WTC11 (cell line): ENCODE data around the gene ACBD3. TPM values are rescaled to one million over a fixed set of nuclear protein-coding genes. Genes with fewer than 3 reads are reported as not detected.

ENCODE experiments used
- ATAC-seq: fragments of 200-7000 bp; cut with Tn5 transposase; 2 replicates; pipeline ENCODE4 v1.10.0; 2021; ENCODE audit warnings: mild to moderate bottlenecking, moderate library complexity
- CTCF ChIA-PET: fragments of 300-600 bp; sonication (Branson Sonifier 250); formaldehyde crosslinking; loops from one replicate; lab custom pipeline; 2021; ENCODE audit warnings: antibody characterized with exemption; lab: Charles Lee
- POLR2A ChIA-PET: fragments of 350-600 bp; sonication (Branson Sonifier 250); formaldehyde crosslinking; loops from one replicate; lab custom pipeline; 2021; ENCODE audit warnings: antibody characterized with exemption; lab: Charles Lee
- DNase-seq: peaks from one replicate; pipeline ENCODE4 v3.0.0; 2021; ENCODE audit warnings: low spot score
- H3K27ac Mint-ChIP-seq: 2 replicates; pipeline ENCODE4 v1.8.0; 2021; ENCODE audit warnings: mixed read lengths
- H3K27me3 Mint-ChIP-seq: 2 replicates; pipeline ENCODE4 v1.8.0; 2021; ENCODE audit warnings: low read depth, mild to moderate bottlenecking, moderate library complexity, mixed read lengths
- H3K36me3 Mint-ChIP-seq: 2 replicates; pipeline ENCODE4 v1.8.0; 2021; ENCODE audit warnings: mixed read lengths
- H3K4me1 Mint-ChIP-seq: 2 replicates; pipeline ENCODE4 v1.8.0; 2022; ENCODE audit warnings: mixed read lengths
- H3K4me3 Mint-ChIP-seq: 2 replicates; pipeline ENCODE4 v1.8.0; 2021; ENCODE audit warnings: mild to moderate bottlenecking, moderate library complexity, mixed read lengths
- H3K9me3 Mint-ChIP-seq: 2 replicates; pipeline ENCODE4 v1.8.0; 2021; ENCODE audit warnings: mixed read lengths
- ATF1 ChIP-seq: sonication (generic); formaldehyde crosslinking; IDR thresholded peaks from 2 replicates; pipeline ENCODE4 v1.8.1; 2023; ENCODE audit warnings: mild to moderate bottlenecking, moderate library complexity, missing genetic modification reagents
- CTCF ChIP-seq: fragments of 200-600 bp; IDR thresholded peaks from 2 replicates; pipeline ENCODE4 v1.8.0; 2022; ENCODE audit warnings: antibody characterized with exemption
- ELF4 ChIP-seq: sonication (generic); formaldehyde crosslinking; IDR thresholded peaks from 2 replicates; pipeline ENCODE4 v1.8.1; 2022; ENCODE audit warnings: low read depth, mild to moderate bottlenecking, moderate library complexity, missing genetic modification reagents
- ERG ChIP-seq: fragments of 250-450 bp; sonication (Bioruptor Pico); IDR thresholded peaks from 2 replicates; pipeline ENCODE4 v1.8.0; 2021; ENCODE audit warnings: mild to moderate bottlenecking
- FOXP1 ChIP-seq: sonication (generic); formaldehyde crosslinking; IDR thresholded peaks from 2 replicates; pipeline ENCODE4 v1.8.0; 2022; ENCODE audit warnings: missing genetic modification reagents, mild to moderate bottlenecking, moderate library complexity, borderline replicate concordance
- HMGA2 ChIP-seq: fragments of 250-450 bp; sonication (Bioruptor Pico); IDR thresholded peaks from 2 replicates; pipeline ENCODE4 v1.4.0; 2021; ENCODE audit warnings: mild to moderate bottlenecking, moderate library complexity
- IRF2 ChIP-seq: sonication (generic); formaldehyde crosslinking; IDR thresholded peaks from 2 replicates; pipeline ENCODE4 v1.8.0; 2022; ENCODE audit warnings: low read depth, missing genetic modification reagents, borderline replicate concordance
- MAX ChIP-seq: sonication (generic); formaldehyde crosslinking; IDR thresholded peaks from 2 replicates; pipeline ENCODE4 v1.8.0; 2022; ENCODE audit warnings: mild to moderate bottlenecking, missing genetic modification reagents
- MLX ChIP-seq: sonication (generic); formaldehyde crosslinking; IDR thresholded peaks from 2 replicates; pipeline ENCODE4 v1.8.1; 2023; ENCODE audit warnings: mild to moderate bottlenecking, missing genetic modification reagents, moderate library complexity
- NFATC4 ChIP-seq: fragments of 250-450 bp; sonication (Bioruptor Pico); IDR thresholded peaks from 2 replicates; pipeline ENCODE4 v1.9.0; 2021; ENCODE audit warnings: mild to moderate bottlenecking
- NFYB ChIP-seq: sonication (generic); formaldehyde crosslinking; conservative IDR thresholded peaks from 2 replicates; pipeline ENCODE4 v1.8.0; 2022; ENCODE audit warnings: low read depth, missing genetic modification reagents
- NR2C2 ChIP-seq: sonication (generic); formaldehyde crosslinking; IDR thresholded peaks from 2 replicates; pipeline ENCODE4 v1.8.0; 2022; ENCODE audit warnings: mild to moderate bottlenecking, missing genetic modification reagents
- OVOL2 ChIP-seq: fragments of 250-450 bp; sonication (Bioruptor Pico); IDR thresholded peaks from 2 replicates; pipeline ENCODE4 v1.9.0; 2021; ENCODE audit warnings: mild to moderate bottlenecking, borderline replicate concordance
- PREB ChIP-seq: sonication (generic); formaldehyde crosslinking; IDR thresholded peaks from 2 replicates; pipeline ENCODE4 v1.8.1; 2022; ENCODE audit warnings: mild to moderate bottlenecking, missing genetic modification reagents, moderate library complexity, borderline replicate concordance
- SMAD3 ChIP-seq: sonication (generic); formaldehyde crosslinking; IDR thresholded peaks from 2 replicates; pipeline ENCODE4 v1.8.0; 2022; ENCODE audit warnings: missing genetic modification reagents, mild to moderate bottlenecking, borderline replicate concordance
- USF1 ChIP-seq: sonication (generic); formaldehyde crosslinking; IDR thresholded peaks from 2 replicates; pipeline ENCODE4 v1.8.0; 2022; ENCODE audit warnings: mild to moderate bottlenecking, missing genetic modification reagents
- USF2 ChIP-seq: sonication (generic); formaldehyde crosslinking; IDR thresholded peaks from 2 replicates; pipeline ENCODE4 v1.8.1; 2023; ENCODE audit warnings: mild to moderate bottlenecking, missing genetic modification reagents, moderate library complexity
- ZNF425 ChIP-seq: fragments of 250-450 bp; sonication (Bioruptor Pico); conservative IDR thresholded peaks from 2 replicates; pipeline ENCODE4 v1.9.0; 2021; ENCODE audit warnings: mild to moderate bottlenecking
- ZNF512 ChIP-seq: sonication (generic); formaldehyde crosslinking; IDR thresholded peaks from 2 replicates; pipeline ENCODE4 v1.8.1; 2022; ENCODE audit warnings: missing genetic modification reagents, borderline replicate concordance
- ZSCAN18 ChIP-seq: fragments of 250-450 bp; sonication (Bioruptor Pico); IDR thresholded peaks from 2 replicates; pipeline ENCODE4 v2.1.2; 2022; ENCODE audit warnings: mild to moderate bottlenecking, moderate library complexity
- total RNA-seq: library from RNA; stranded (reverse); gene quantifications from 3 replicates; pipeline ENCODE4 v1.2.3, GENCODE V29; 2021

Gene ACBD3
- total RNA-seq, 1 experiment from 2014 or later, result 38.9 TPM

- TF ChIP-seq ATF1 (CRISPR knock-in tag), result no peak
- TF ChIP-seq NR2C2 (CRISPR knock-in tag), result no peak
- TF ChIP-seq IRF2, result no peak
- no peak for TF ChIP-seq MAX (CRISPR knock-in tag)
- no peak for TF ChIP-seq PREB (CRISPR knock-in tag)
- TF ChIP-seq CTCF, result no peak
- TF ChIP-seq NFATC4, result no peak
- TF ChIP-seq ERG (CRISPR knock-in tag), result no peak
- TF ChIP-seq SMAD3 (CRISPR knock-in tag), result no peak
Measured at GRCh38 chr1:226148121-226148648, 38.4 kb downstream of the ACBD3 start (continued).

- DNase-seq (no peak), ATAC-seq (no peak)
- Mint-ChIP-seq H3K27me3 (no peaks in the 10 kb centered on the region), H3K27ac (no peak overlapping the region), H3K36me3 (peaks cover 38% of the 10 kb centered on the region), H3K9me3 (peaks cover 5% of the 10 kb centered on the region), H3K4me1 (no peaks in the 10 kb centered on the region), H3K4me3 (no peak overlapping the region)
- ChIA-PET CTCF (no interaction called here), POLR2A (no interaction called here)
- TF ChIP-seq HMGA2 (CRISPR knock-in tag) (no peak), ZNF425 (CRISPR knock-in tag) (no peak), ELF4 (CRISPR knock-in tag) (no peak), NFYB (CRISPR knock-in tag) (no peak), FOXP1 (CRISPR knock-in tag) (no peak), USF1 (CRISPR knock-in tag) (no peak), MLX (CRISPR knock-in tag) (no peak), ZSCAN18 (CRISPR knock-in tag) (no peak), OVOL2 (no peak), USF2 (no peak), CTCF (no peak), ZNF512 (CRISPR knock-in tag) (no peak)
Measured at GRCh38 chr1:226144045-226144444, 42.5 kb downstream of the ACBD3 start.
